Measurements from ENCODE around the gene XKR3.

GRCh38 chr22:16801088-16801487 is 24.1 kb downstream of the XKR3 start:
- no peak for TF ChIP-seq CTCF (IDR thresholded peaks at IDR 0.05 in 4 of 5, conservative IDR thresholded peaks at IDR 0.05 in 1 of 5)
- TF ChIP-seq POLR2A (IDR thresholded peaks at IDR 0.05): no peak
